ENCODE measurements around the gene ATOSB.

DNA sequence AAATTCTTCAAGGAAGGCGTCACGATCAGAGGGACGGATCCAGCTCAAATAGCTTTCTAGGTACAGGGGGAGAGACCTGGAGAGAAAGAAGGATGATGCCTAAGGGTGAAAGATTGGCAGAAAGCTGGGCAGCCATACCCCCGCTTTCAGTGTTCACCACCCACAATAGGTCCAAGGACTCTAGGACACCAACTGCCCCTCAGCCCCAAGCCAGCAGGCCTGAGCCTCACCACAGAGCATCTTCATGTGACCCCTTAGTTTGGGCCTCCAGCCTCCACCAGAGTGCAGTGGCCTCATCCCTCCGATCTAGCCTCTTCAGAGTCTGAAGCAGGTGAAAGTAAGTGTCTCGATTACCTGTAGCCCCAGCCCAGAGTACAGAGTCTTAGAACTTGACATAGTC is 41.5 kb downstream of the ATOSB start:
- TF ChIP-seq, protein P1, sequence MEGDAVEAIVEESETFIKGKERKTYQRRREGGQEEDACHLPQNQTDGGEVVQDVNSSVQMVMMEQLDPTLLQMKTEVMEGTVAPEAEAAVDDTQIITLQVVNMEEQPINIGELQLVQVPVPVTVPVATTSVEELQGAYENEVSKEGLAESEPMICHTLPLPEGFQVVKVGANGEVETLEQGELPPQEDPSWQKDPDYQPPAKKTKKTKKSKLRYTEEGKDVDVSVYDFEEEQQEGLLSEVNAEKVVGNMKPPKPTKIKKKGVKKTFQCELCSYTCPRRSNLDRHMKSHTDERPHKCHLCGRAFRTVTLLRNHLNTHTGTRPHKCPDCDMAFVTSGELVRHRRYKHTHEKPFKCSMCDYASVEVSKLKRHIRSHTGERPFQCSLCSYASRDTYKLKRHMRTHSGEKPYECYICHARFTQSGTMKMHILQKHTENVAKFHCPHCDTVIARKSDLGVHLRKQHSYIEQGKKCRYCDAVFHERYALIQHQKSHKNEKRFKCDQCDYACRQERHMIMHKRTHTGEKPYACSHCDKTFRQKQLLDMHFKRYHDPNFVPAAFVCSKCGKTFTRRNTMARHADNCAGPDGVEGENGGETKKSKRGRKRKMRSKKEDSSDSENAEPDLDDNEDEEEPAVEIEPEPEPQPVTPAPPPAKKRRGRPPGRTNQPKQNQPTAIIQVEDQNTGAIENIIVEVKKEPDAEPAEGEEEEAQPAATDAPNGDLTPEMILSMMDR (IDR thresholded peaks at IDR 0.05; ENCODE audit: poor library complexity): no peak
- TF ChIP-seq EZH2 (IDR thresholded peaks at IDR 0.05; ENCODE audit: borderline replicate concordance): no peak
- TF ChIP-seq EZH2phosphoT487 (IDR thresholded peaks at IDR 0.05; ENCODE audit: low read depth, severe bottlenecking, unreplicated experiment): no peak

Data from hepatocyte (in vitro differentiated cells).